GM23338 (cell line): ENCODE results near the gene FLNA.

Experiments used
- CREB1 ChIP-seq: fragments of 250-450 bp; sonication (Bioruptor Pico); IDR thresholded peaks from 2 replicates; pipeline ENCODE4 v1.5.0; 2020; ENCODE audit warnings: low read depth, mild to moderate bottlenecking, moderate library complexity
- CTCF ChIP-seq, 2 experiments: fragments of 200-600 bp in 1 of 2; sonication (generic) in 1 of 2; conservative IDR thresholded peaks; 2 replicates each; pipeline versions ENCODE4 v1.5.1 to v1.6.1; 2016 to 2017; ENCODE audit warnings: antibody characterized with exemption in 2 of 2, low read depth in 2 of 2, mild to moderate bottlenecking in 2 of 2, moderate library complexity in 1 of 2
- EZH2 ChIP-seq: fragments of 200-600 bp; sonication (generic); IDR thresholded peaks from one replicate; pipeline ENCODE4 v1.8.0; 2017; ENCODE audit warnings: antibody characterized with exemption, mild to moderate bottlenecking, low read depth; ENCODE audit not compliant: unreplicated experiment
- EZH2phosphoT487 ChIP-seq: fragments of 200-600 bp; sonication (generic); IDR thresholded peaks from one replicate; pipeline ENCODE4 v1.8.1; 2018; ENCODE audit warnings: antibody characterized with exemption; ENCODE audit not compliant: unreplicated experiment
- JUNB ChIP-seq: IDR thresholded peaks from one replicate; pipeline ENCODE4 v1.6.1; 2016; ENCODE audit warnings: antibody characterized with exemption; ENCODE audit not compliant: unreplicated experiment
- NANOG ChIP-seq: IDR thresholded peaks from 2 replicates; pipeline ENCODE4 v1.6.1; 2016; ENCODE audit warnings: antibody characterized with exemption, borderline replicate concordance
- POLR2AphosphoS5 ChIP-seq: IDR thresholded peaks from 2 replicates; pipeline ENCODE4 v1.6.1; 2016; ENCODE audit warnings: antibody characterized with exemption, low read depth
- REST ChIP-seq: IDR thresholded peaks from one replicate; pipeline ENCODE4 v1.6.1; 2018; ENCODE audit warnings: antibody characterized with exemption; ENCODE audit not compliant: unreplicated experiment
- ZNF462 ChIP-seq: fragments of 250-450 bp; sonication (Bioruptor Pico); IDR thresholded peaks from 2 replicates; pipeline ENCODE4 v1.5.0; 2020; ENCODE audit warnings: mild to moderate bottlenecking, moderate library complexity

GRCh38 chrX:154396973-154397887 is 22.8 kb upstream of the FLNA start:
- TF ChIP-seq EZH2 (no peak), CTCF (conservative IDR thresholded peaks at IDR 0.05; ENCODE audit: low read depth in 2 of 2) (no peak), POLR2AphosphoS5 (peak; percentile 40), JUNB (no peak), REST (no peak), CREB1 (no peak), EZH2phosphoT487 (no peak), ZNF462 (CRISPR knock-in tag) (no peak), NANOG (no peak)
